ENCODE measurements around the gene AKR1C8. TPM values are rescaled to one million over a fixed set of nuclear protein-coding genes. Genes with fewer than 3 reads are reported as not detected.

AKR1C8 gene
- total and polyA plus RNA-seq, 2 of the 13 experiments (the other 11 are each of a cell fraction or from before 2014, with no cell fraction given), result 0.12 TPM; not detected in 1

DNA sequence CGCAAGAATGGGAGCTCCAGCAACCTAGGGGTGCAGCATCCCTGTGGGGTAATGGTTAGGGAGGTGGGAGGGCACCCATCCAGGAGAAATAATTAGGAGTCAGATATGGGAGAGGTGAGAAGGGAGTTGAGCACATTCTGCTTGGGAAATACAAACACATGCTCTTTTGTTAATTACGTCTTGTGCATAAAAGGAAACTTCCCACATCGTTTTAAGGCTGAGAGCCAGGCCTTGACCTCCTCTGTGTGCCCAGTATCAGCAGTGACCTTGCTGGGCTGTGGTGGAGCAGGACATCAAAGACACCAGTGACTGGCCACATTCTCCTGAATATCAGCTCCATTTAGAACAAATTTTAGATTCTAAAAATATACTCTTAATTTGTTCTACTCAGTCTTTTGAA lies 34.3 kb upstream of the AKR1C8 start (continued):
- TF ChIP-seq ZNF556 (CRISPR knock-in tag; IDR thresholded peaks at IDR 0.05; ENCODE audit: borderline replicate concordance), result no peak
- peak; percentile 38; the same call in 1 of the 2 replicates for TF ChIP-seq FOXO1 (CRISPR knock-in tag; IDR thresholded peaks at IDR 0.05)
- TF ChIP-seq, protein P1, sequence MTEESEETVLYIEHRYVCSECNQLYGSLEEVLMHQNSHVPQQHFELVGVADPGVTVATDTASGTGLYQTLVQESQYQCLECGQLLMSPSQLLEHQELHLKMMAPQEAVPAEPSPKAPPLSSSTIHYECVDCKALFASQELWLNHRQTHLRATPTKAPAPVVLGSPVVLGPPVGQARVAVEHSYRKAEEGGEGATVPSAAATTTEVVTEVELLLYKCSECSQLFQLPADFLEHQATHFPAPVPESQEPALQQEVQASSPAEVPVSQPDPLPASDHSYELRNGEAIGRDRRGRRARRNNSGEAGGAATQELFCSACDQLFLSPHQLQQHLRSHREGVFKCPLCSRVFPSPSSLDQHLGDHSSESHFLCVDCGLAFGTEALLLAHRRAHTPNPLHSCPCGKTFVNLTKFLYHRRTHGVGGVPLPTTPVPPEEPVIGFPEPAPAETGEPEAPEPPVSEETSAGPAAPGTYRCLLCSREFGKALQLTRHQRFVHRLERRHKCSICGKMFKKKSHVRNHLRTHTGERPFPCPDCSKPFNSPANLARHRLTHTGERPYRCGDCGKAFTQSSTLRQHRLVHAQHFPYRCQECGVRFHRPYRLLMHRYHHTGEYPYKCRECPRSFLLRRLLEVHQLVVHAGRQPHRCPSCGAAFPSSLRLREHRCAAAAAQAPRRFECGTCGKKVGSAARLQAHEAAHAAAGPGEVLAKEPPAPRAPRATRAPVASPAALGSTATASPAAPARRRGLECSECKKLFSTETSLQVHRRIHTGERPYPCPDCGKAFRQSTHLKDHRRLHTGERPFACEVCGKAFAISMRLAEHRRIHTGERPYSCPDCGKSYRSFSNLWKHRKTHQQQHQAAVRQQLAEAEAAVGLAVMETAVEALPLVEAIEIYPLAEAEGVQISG (CRISPR knock-in tag; IDR thresholded peaks at IDR 0.05), result 0 out of 2 replicates have a peak, but pooled peaks have one; percentile 35
- TF ChIP-seq ISL2 (CRISPR knock-in tag; IDR thresholded peaks at IDR 0.05), result peak; percentile 89
- peak; percentile 31; the same call in 1 of the 2 replicates for TF ChIP-seq FOXJ3 (CRISPR knock-in tag; IDR thresholded peaks at IDR 0.05; ENCODE audit: borderline replicate concordance)
- no peak for TF ChIP-seq FOXP1 (IDR thresholded peaks at IDR 0.05)
- peak; percentile 14; the same call in 1 of the 2 replicates for TF ChIP-seq FOXP1 (CRISPR knock-in tag; IDR thresholded peaks at IDR 0.05)
- TF ChIP-seq, protein P2, sequence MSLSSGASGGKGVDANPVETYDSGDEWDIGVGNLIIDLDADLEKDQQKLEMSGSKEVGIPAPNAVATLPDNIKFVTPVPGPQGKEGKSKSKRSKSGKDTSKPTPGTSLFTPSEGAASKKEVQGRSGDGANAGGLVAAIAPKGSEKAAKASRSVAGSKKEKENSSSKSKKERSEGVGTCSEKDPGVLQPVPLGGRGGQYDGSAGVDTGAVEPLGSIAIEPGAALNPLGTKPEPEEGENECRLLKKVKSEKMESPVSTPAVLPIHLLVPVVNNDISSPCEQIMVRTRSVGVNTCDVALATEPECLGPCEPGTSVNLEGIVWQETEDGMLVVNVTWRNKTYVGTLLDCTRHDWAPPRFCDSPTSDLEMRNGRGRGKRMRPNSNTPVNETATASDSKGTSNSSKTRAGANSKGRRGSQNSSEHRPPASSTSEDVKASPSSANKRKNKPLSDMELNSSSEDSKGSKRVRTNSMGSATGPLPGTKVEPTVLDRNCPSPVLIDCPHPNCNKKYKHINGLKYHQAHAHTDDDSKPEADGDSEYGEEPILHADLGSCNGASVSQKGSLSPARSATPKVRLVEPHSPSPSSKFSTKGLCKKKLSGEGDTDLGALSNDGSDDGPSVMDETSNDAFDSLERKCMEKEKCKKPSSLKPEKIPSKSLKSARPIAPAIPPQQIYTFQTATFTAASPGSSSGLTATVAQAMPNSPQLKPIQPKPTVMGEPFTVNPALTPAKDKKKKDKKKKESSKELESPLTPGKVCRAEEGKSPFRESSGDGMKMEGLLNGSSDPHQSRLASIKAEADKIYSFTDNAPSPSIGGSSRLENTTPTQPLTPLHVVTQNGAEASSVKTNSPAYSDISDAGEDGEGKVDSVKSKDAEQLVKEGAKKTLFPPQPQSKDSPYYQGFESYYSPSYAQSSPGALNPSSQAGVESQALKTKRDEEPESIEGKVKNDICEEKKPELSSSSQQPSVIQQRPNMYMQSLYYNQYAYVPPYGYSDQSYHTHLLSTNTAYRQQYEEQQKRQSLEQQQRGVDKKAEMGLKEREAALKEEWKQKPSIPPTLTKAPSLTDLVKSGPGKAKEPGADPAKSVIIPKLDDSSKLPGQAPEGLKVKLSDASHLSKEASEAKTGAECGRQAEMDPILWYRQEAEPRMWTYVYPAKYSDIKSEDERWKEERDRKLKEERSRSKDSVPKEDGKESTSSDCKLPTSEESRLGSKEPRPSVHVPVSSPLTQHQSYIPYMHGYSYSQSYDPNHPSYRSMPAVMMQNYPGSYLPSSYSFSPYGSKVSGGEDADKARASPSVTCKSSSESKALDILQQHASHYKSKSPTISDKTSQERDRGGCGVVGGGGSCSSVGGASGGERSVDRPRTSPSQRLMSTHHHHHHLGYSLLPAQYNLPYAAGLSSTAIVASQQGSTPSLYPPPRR (CRISPR knock-in tag; IDR thresholded peaks at IDR 0.05; ENCODE audit: borderline replicate concordance), result 0 out of 2 replicates have a peak, but pooled peaks have one; percentile 15
- TF ChIP-seq, protein P3, sequence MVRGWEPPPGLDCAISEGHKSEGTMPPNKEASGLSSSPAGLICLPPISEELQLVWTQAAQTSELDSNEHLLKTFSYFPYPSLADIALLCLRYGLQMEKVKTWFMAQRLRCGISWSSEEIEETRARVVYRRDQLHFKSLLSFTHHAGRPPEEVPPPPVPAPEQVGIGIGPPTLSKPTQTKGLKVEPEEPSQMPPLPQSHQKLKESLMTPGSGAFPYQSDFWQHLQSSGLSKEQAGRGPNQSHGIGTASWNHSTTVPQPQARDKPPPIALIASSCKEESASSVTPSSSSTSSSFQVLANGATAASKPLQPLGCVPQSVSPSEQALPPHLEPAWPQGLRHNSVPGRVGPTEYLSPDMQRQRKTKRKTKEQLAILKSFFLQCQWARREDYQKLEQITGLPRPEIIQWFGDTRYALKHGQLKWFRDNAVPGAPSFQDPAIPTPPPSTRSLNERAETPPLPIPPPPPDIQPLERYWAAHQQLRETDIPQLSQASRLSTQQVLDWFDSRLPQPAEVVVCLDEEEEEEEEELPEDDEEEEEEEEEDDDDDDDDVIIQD (CRISPR knock-in tag; IDR thresholded peaks at IDR 0.05; ENCODE audit: low read depth), result peak; percentile 97
- TF ChIP-seq ZNF614 (CRISPR knock-in tag; IDR thresholded peaks at IDR 0.05; ENCODE audit: borderline replicate concordance), result 0 out of 2 replicates have a peak, but pooled peaks have one; percentile 37
- peak; percentile 93 for TF ChIP-seq NR2F6 (IDR thresholded peaks at IDR 0.05)
- TF ChIP-seq NR2F6 (CRISPR knock-in tag; IDR thresholded peaks at IDR 0.05), result peak; percentile 95
- no peak for TF ChIP-seq PHF21A (CRISPR knock-in tag; IDR thresholded peaks at IDR 0.05)
- peak; percentile 95 for TF ChIP-seq ZKSCAN5 (CRISPR knock-in tag; IDR thresholded peaks at IDR 0.05)
- no peak for TF ChIP-seq RAD51 (IDR thresholded peaks at IDR 0.05; ENCODE audit: borderline replicate concordance)
- TF ChIP-seq SRF (IDR thresholded peaks at IDR 0.05; ENCODE audit: low read depth, low read length), result peak; percentile 35; the same call in 1 of the 2 replicates
- 0 out of 2 replicates have a peak, but pooled peaks have one; percentile 22 for TF ChIP-seq PITX1 (CRISPR knock-in tag; IDR thresholded peaks at IDR 0.05)
- peak; percentile 22; the same call in 1 of the 2 replicates for TF ChIP-seq CBX5 (CRISPR knock-in tag; IDR thresholded peaks at IDR 0.05; ENCODE audit: borderline replicate concordance)
- TF ChIP-seq, protein P4, sequence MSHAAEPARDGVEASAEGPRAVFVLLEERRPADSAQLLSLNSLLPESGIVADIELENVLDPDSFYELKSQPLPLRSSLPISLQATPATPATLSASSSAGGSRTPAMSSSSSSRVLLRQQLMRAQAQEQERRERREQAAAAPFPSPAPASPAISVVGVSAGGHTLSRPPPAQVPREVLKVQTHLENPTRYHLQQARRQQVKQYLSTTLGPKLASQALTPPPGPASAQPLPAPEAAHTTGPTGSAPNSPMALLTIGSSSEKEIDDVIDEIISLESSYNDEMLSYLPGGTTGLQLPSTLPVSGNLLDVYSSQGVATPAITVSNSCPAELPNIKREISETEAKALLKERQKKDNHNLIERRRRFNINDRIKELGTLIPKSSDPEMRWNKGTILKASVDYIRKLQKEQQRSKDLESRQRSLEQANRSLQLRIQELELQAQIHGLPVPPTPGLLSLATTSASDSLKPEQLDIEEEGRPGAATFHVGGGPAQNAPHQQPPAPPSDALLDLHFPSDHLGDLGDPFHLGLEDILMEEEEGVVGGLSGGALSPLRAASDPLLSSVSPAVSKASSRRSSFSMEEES (CRISPR knock-in tag; IDR thresholded peaks at IDR 0.05), result 0 out of 2 replicates have a peak, but pooled peaks have one; percentile 17
- 0 out of 2 replicates have a peak, but pooled peaks have one; percentile 27 for TF ChIP-seq SATB2 (CRISPR knock-in tag; IDR thresholded peaks at IDR 0.05)
- peak; percentile 98 for TF ChIP-seq GZF1 (CRISPR knock-in tag; IDR thresholded peaks at IDR 0.05)
- peak; percentile 57 for TF ChIP-seq TEAD3 (CRISPR knock-in tag; optimal IDR thresholded peaks at IDR 0.05; ENCODE audit: borderline replicate concordance)

Measured in HepG2 (cell line).